A549 (cell line): ENCODE data around the gene MAGI2. TPM values are rescaled to one million over a fixed set of nuclear protein-coding genes. Genes with fewer than 3 reads are reported as not detected.

Experiments used
- ATAC-seq, 2 experiments: fragments of 200-7000 bp in 1 of 2; fragments of >200 bp in 1 of 2; cut with Nextera tagmentation in 1 of 2; cut with Tn5 transposase in 1 of 2; 3 replicates each; pipeline versions ENCODE4 v1.8.0 to v1.9.1; 2018 to 2020; ENCODE audit warnings: mild to moderate bottlenecking in 1 of 2, moderate library complexity in 1 of 2
- CTCF ChIA-PET: fragments of 300-600 bp; sonication (Branson Sonifier 250); formaldehyde crosslinking; extraction: SDS; loops from one replicate; lab custom pipeline; 2021; ENCODE audit warnings: antibody characterized with exemption, inconsistent platforms; lab: Yijun Ruan, JAX
- POLR2A ChIA-PET: fragments of 350-600 bp; formaldehyde crosslinking; extraction: SDS; loops from one replicate; lab custom pipeline; 2021; ENCODE audit warnings: antibody characterized with exemption, inconsistent platforms; lab: Yijun Ruan, JAX
- DNase-seq, 2 experiments: peaks; one replicate each; pipeline versions ENCODE4 v3.0.0 to v3.0.0-alpha.2; 2011 to 2016; ENCODE audit warnings: low read depth in 1 of 2, low spot score in 1 of 2
- FAIRE-seq: peaks from 2 replicates; lab custom pipeline; 2011; peaks lifted over from hg19 to GRCh38; lab: Jason Lieb, UNC
- H3K27ac ChIP-seq, 2 experiments: fragments of >200 bp; sonication (Bioruptor Twin); formaldehyde crosslinking; 3 replicates each; pipeline ENCODE4 v1.5.1; 2016 to 2017
- H3K4me1 ChIP-seq: fragments of >200 bp; sonication (Bioruptor Twin); formaldehyde crosslinking; 3 replicates; pipeline ENCODE4 v1.6.1; 2016
- H3K4me2 ChIP-seq: fragments of >200 bp; sonication (Bioruptor Twin); formaldehyde crosslinking; 3 replicates; pipeline ENCODE4 v1.6.1; 2016
- H3K4me3 ChIP-seq: fragments of >200 bp; sonication (Bioruptor Twin); formaldehyde crosslinking; 3 replicates; pipeline ENCODE4 v1.5.1; 2016
- H3K9me3 ChIP-seq: fragments of >200 bp; sonication (Bioruptor Twin); formaldehyde crosslinking; 3 replicates; pipeline ENCODE4 v1.6.1; 2016
- BHLHE40 ChIP-seq: IDR thresholded peaks from 2 replicates; pipeline ENCODE4 v1.6.1; 2012; ENCODE audit warnings: low read depth, low read length, inconsistent platforms
- CHD2 ChIP-seq: fragments of 150-350 bp; IDR thresholded peaks from 2 replicates; pipeline ENCODE4 v1.6.1; 2014; ENCODE audit warnings: low read length; ENCODE audit not compliant: partially characterized antibody
- EHMT2 ChIP-seq: fragments of 200-600 bp; sonication (generic); IDR thresholded peaks from 2 replicates; pipeline ENCODE4 v1.6.1; 2016; ENCODE audit warnings: antibody characterized with exemption, low read depth, mild to moderate bottlenecking, moderate library complexity
- ELK1 ChIP-seq: fragments of 150-350 bp; IDR thresholded peaks from 2 replicates; pipeline ENCODE4 v1.6.1; 2014; ENCODE audit warnings: low read depth, mild to moderate bottlenecking, low read length
- FOSL2 ChIP-seq, 2 experiments: fragments of 450-650 bp in 1 of 2; fragments of >200 bp in 1 of 2; sonication (Bioruptor Twin) in 1 of 2; formaldehyde crosslinking; IDR thresholded peaks; 2 replicates each; pipeline versions ENCODE4 v1.5.0 to v1.6.1; 2016 to 2020; ENCODE audit warnings: mild to moderate bottlenecking in 1 of 2, moderate library complexity in 1 of 2
- HES2 ChIP-seq: fragments of >200 bp; sonication (Bioruptor Twin); formaldehyde crosslinking; IDR thresholded peaks from 2 replicates; pipeline ENCODE4 v1.6.1; 2016
- HEYL ChIP-seq: fragments of 250-450 bp; sonication (Bioruptor Pico); IDR thresholded peaks from 2 replicates; pipeline ENCODE4 v1.8.0; 2021; ENCODE audit warnings: mild to moderate bottlenecking, moderate library complexity
- HMGXB4 ChIP-seq: fragments of 250-450 bp; sonication (Bioruptor Pico); IDR thresholded peaks from 2 replicates; pipeline ENCODE4 v1.5.0; 2021; ENCODE audit warnings: mild to moderate bottlenecking, moderate library complexity, borderline replicate concordance
- HOXB5 ChIP-seq: fragments of 250-450 bp; sonication (Bioruptor Pico); IDR thresholded peaks from 2 replicates; pipeline ENCODE4 v1.5.0; 2020; ENCODE audit warnings: mild to moderate bottlenecking, moderate library complexity
- JUNB ChIP-seq: fragments of >200 bp; sonication (Bioruptor Twin); formaldehyde crosslinking; IDR thresholded peaks from 2 replicates; pipeline ENCODE4 v1.6.1; 2016
- KDM1A ChIP-seq: fragments of 200-600 bp; sonication (generic); IDR thresholded peaks from 2 replicates; pipeline ENCODE4 v1.6.1; 2016; ENCODE audit warnings: low read depth, mild to moderate bottlenecking
- KDM5A ChIP-seq: fragments of 200-600 bp; sonication (generic); IDR thresholded peaks from 2 replicates; pipeline ENCODE4 v1.6.1; 2016; ENCODE audit warnings: antibody characterized with exemption, mild to moderate bottlenecking
- MAX ChIP-seq: IDR thresholded peaks from 2 replicates; pipeline ENCODE4 v1.6.1; 2012
- MAZ ChIP-seq: fragments of 150-350 bp; IDR thresholded peaks from 2 replicates; pipeline ENCODE4 v1.6.1; 2014; ENCODE audit warnings: antibody characterized with exemption, low read depth, low read length, borderline replicate concordance
- NFE2L2 ChIP-seq: fragments of 150-350 bp; conservative IDR thresholded peaks from 2 replicates; pipeline ENCODE4 v1.6.1; 2014; ENCODE audit warnings: low read length
- PBX3 ChIP-seq: IDR thresholded peaks from 2 replicates; pipeline ENCODE4 v1.6.1; 2012
- PHF8 ChIP-seq: fragments of 200-600 bp; sonication (generic); IDR thresholded peaks from 2 replicates; pipeline ENCODE4 v1.6.1; 2016; ENCODE audit warnings: low read depth, mild to moderate bottlenecking, antibody characterized with exemption, moderate library complexity, borderline replicate concordance
- POLR2AphosphoS2 ChIP-seq: conservative IDR thresholded peaks from 2 replicates; pipeline ENCODE4 v1.6.1; 2012; ENCODE audit warnings: low read length, improper control_type of control experiment, inconsistent platforms
- RARB ChIP-seq: fragments of 250-450 bp; sonication (Bioruptor Pico); IDR thresholded peaks from 2 replicates; pipeline ENCODE4 v1.8.0; 2021; ENCODE audit warnings: mild to moderate bottlenecking, moderate library complexity
- SMC3 ChIP-seq: fragments of >200 bp; sonication (Bioruptor Twin); formaldehyde crosslinking; IDR thresholded peaks from 3 replicates; pipeline ENCODE4 v1.6.1; 2018; ENCODE audit warnings: inconsistent platforms
- TP53 ChIP-seq: fragments of 250-450 bp; sonication (Bioruptor Pico); IDR thresholded peaks from 2 replicates; pipeline ENCODE4 v1.5.0; 2021; ENCODE audit warnings: mild to moderate bottlenecking, moderate library complexity
- ZC3H11A ChIP-seq: fragments of 450-650 bp; IDR thresholded peaks from 2 replicates; pipeline ENCODE4 v1.6.1; 2014; ENCODE audit warnings: antibody characterized with exemption, mild to moderate bottlenecking
- WGBS: methylation state at CpG from one replicate; pipeline ENCODE4 v1.1.6; 2017; ENCODE audit errors: missing lambda C conversion rate; 5-methylcytosine and 5-hydroxymethylcytosine counted together
- polyA plus RNA-seq, 4 experiments: library from polyadenylated mRNA; depleted of rRNA in 3 of 4; stranded (reverse); fragments of >200 nt; fragmentation: RNase III in 1 of 4; extraction: RNeasy Plus Mini Kit Qiagen cat#74134 plus additional on column Dnase treatment in 1 of 4; gene quantifications; 2 replicates in 3 of 4; 3 replicates in 1 of 4; pipeline ENCODE4 v1.2.3, GENCODE V29; 2011 to 2017

Gene MAGI2
- polyA plus RNA-seq, 2 of the 4 experiments (the other 2 are of a cell fraction) = 0.48 to 0.81 TPM

GRCh38 chr7:79406371-79406770 lies 47.1 kb downstream of the MAGI2 start:
- 34% methylated on average over 2 of the region's 2 CpGs for WGBS
- Histone ChIP-seq H3K27ac (no peak overlapping the region), H3K4me1 (peaks cover 12% of the 10 kb centered on the region; the same call in 2 of the 3 replicates), H3K9me3 (no peaks in the 10 kb centered on the region), H3K4me2 (no peak overlapping the region; the same call in 2 of the 3 replicates), H3K4me3 (no peak overlapping the region)
- DNase-seq (no peak), FAIRE-seq (no peak), ATAC-seq (no peak)
- POLR2A ChIA-PET = no interaction called here
- TF ChIP-seq PHF8 = no peak
- no peak for TF ChIP-seq BHLHE40
- TF ChIP-seq SMC3 = no peak
- CTCF ChIA-PET = no interaction called here

GRCh38 chr7:79405368-79405767 lies 48.1 kb downstream of the MAGI2 start:
- no peak for FAIRE-seq
- ChIA-PET CTCF (interaction anchor here (1.2 kb wide), 1 partner anchor 107 kb away, joined by 4 read pairs; no protein-coding TSS in a partner anchor), POLR2A (no interaction called here)
- Histone ChIP-seq H3K9me3 (no peaks in the 10 kb centered on the region), H3K4me2 (no peak overlapping the region), H3K4me3 (no peak overlapping the region), H3K27ac (no peak overlapping the region), H3K4me1 (peaks cover 12% of the 10 kb centered on the region; the same call in 2 of the 3 replicates)
- ATAC-seq = no peak
- no peak for DNase-seq
- no peak for TF ChIP-seq NFE2L2

GRCh38 chr7:79403879-79404278 lies 49.6 kb downstream of the MAGI2 start:
- H3K27ac ChIP-seq = no peak overlapping the region
- no peak for FAIRE-seq
- no peak overlapping the region for H3K4me2 ChIP-seq
- TF ChIP-seq ELK1 (no peak), TP53 (CRISPR knock-in tag) (no peak), PBX3 (no peak), JUNB (no peak), KDM1A (no peak), EHMT2 (no peak), HMGXB4 (CRISPR knock-in tag) (no peak), RARB (CRISPR knock-in tag) (no peak), HOXB5 (CRISPR knock-in tag) (no peak), SMC3 (no peak), POLR2AphosphoS2 (no peak), HEYL (CRISPR knock-in tag) (no peak), FOSL2 (IDR thresholded peaks at IDR 0.05) (no peak), FOSL2 (CRISPR knock-in tag; IDR thresholded peaks at IDR 0.05) (no peak), MAX (no peak), KDM5A (no peak), CHD2 (no peak), HES2 (no peak), ZC3H11A (no peak), MAZ (no peak)
- TF ChIP-seq, all 56 proteins: peak for 0
- 77% methylated on average over 3 of the region's 3 CpGs for WGBS
- DNase-seq (no peak), ATAC-seq (no peak)
- POLR2A ChIA-PET = no interaction called here
- Histone ChIP-seq H3K4me1 (peaks cover 12% of the 10 kb centered on the region; the same call in 2 of the 3 replicates), H3K4me3 (no peak overlapping the region), H3K9me3 (no peaks in the 10 kb centered on the region)
- CTCF ChIA-PET = interaction anchor here (1.5 kb wide), 1 partner anchor 16 kb away, joined by 3 read pairs; no protein-coding TSS in a partner anchor
